ENCODE results near the gene GPI. TPM values are rescaled to one million over a fixed set of nuclear protein-coding genes. Genes with fewer than 3 reads are reported as not detected.

GPI gene
- polyA plus RNA-seq, 1 of the 3 experiments (the other 2 are of a cell fraction), result 144 TPM

- Histone ChIP-seq H3K36me3 (replicated peaks in 1 of 2; ENCODE audit: control insufficient read depth in 1 of 2, insufficient read depth in 2 of 2, low read length in 1 of 2) (peaks cover 22 to 30% of the 10 kb centered on the region in 2 experiments), H3K9me3 (no peaks in the 10 kb centered on the region), H3K27me3 (ENCODE audit: insufficient read depth) (no peaks in the 10 kb centered on the region), H3K4me3 (ENCODE audit: low read depth in 2 of 2, low read length in 1 of 2) (no peak overlapping the region), H4K20me1 (ENCODE audit: insufficient read depth) (no peaks in the 10 kb centered on the region), H2AFZ (ENCODE audit: low read depth) (no peak overlapping the region), H3K4me1 (ENCODE audit: control insufficient read depth in 1 of 2, insufficient read depth in 2 of 2, low read depth in 1 of 2, low read length in 1 of 2) (no peaks in the 10 kb centered on the region), H3K27ac (ENCODE audit: low read depth in 2 of 2, low read length in 1 of 2) (no peak overlapping the region), H3K9me2 (no peaks in the 10 kb centered on the region), H3K9ac (no peak overlapping the region), H3F3A (replicated peaks; ENCODE audit: insufficient read depth) (no peaks in the 10 kb centered on the region), H3K4me2 (no peak overlapping the region), H3K79me2 (ENCODE audit: insufficient read depth) (0 out of 2 replicates have a peak, but pooled peaks cover 7% of the 10 kb centered on the region)
- ChIA-PET CTCF (no interaction called here), POLR2A (interaction anchor here (0.8 kb wide), 1 partner anchor 9 kb away, joined by 6 read pairs; no protein-coding TSS in a partner anchor)
- 97% methylated on average over 11 of the region's 11 CpGs for WGBS (ENCODE audit: low lambda C conversion rate)
- TF ChIP-seq TEAD4 (IDR thresholded peaks at IDR 0.05; ENCODE audit: borderline replicate concordance, insufficient read depth) (no peak), ELF1 (IDR thresholded peaks at IDR 0.05) (no peak), FOSL2 (IDR thresholded peaks at IDR 0.05; ENCODE audit: borderline replicate concordance, low read depth) (no peak), MAX (IDR thresholded peaks at IDR 0.05; ENCODE audit: low read depth) (no peak)
- no peak for DNase-seq
Measured at GRCh38 chr19:34373601-34374288, 8.7 kb downstream of the GPI start.

- no peak for DNase-seq
- H3K36me3 ChIP-seq (replicated peaks in 1 of 2; ENCODE audit: control insufficient read depth in 1 of 2, insufficient read depth in 2 of 2, low read length in 1 of 2), result peaks cover 24 to 39% of the 10 kb centered on the region in 2 experiments
- POLR2A ChIA-PET, result no interaction called here
- H2AFZ ChIP-seq (ENCODE audit: low read depth), result no peak overlapping the region
- H3F3A ChIP-seq (replicated peaks; ENCODE audit: insufficient read depth), result no peaks in the 10 kb centered on the region
- H4K20me1 ChIP-seq (ENCODE audit: insufficient read depth), result no peaks in the 10 kb centered on the region
- 88% methylated on average over 7 of the region's 8 CpGs for WGBS (ENCODE audit: low lambda C conversion rate)
- no peak overlapping the region for H3K9ac ChIP-seq
- H3K4me1 ChIP-seq (ENCODE audit: control insufficient read depth in 1 of 2, insufficient read depth in 2 of 2, low read depth in 1 of 2, low read length in 1 of 2), result no peaks in the 10 kb centered on the region
- H3K79me2 ChIP-seq (ENCODE audit: insufficient read depth), result 0 out of 2 replicates have a peak, but pooled peaks cover 7% of the 10 kb centered on the region
- H3K27ac ChIP-seq (ENCODE audit: low read depth in 2 of 2, low read length in 1 of 2), result no peak overlapping the region
- H3K4me3 ChIP-seq (ENCODE audit: low read depth in 2 of 2, low read length in 1 of 2), result no peak overlapping the region
- CTCF ChIA-PET, result no interaction called here
- H3K9me2 ChIP-seq, result no peaks in the 10 kb centered on the region
- no peaks in the 10 kb centered on the region for H3K9me3 ChIP-seq
- H3K27me3 ChIP-seq (ENCODE audit: insufficient read depth), result no peaks in the 10 kb centered on the region
- no peak overlapping the region for H3K4me2 ChIP-seq
- no peak for TF ChIP-seq NFIC (IDR thresholded peaks at IDR 0.05; ENCODE audit: borderline replicate concordance)
- no peak for TF ChIP-seq IRF3 (IDR thresholded peaks at IDR 0.05; ENCODE audit: low read depth, low read length)
- no peak for TF ChIP-seq USF1 (IDR thresholded peaks at IDR 0.05; ENCODE audit: borderline replicate concordance, low read depth)
- TF ChIP-seq MAX (IDR thresholded peaks at IDR 0.05; ENCODE audit: low read depth), result no peak
- TF ChIP-seq JUND (IDR thresholded peaks at IDR 0.05), result no peak
- TF ChIP-seq RFX5 (IDR thresholded peaks at IDR 0.05; ENCODE audit: low read length), result no peak
- TF ChIP-seq POLR2AphosphoS5 (IDR thresholded peaks at IDR 0.05; ENCODE audit: low read depth, low read length), result no peak
- no peak for TF ChIP-seq EZH2phosphoT487 (IDR thresholded peaks at IDR 0.05; ENCODE audit: borderline replicate concordance, low read depth)
- no peak for TF ChIP-seq USF2 (IDR thresholded peaks at IDR 0.05; ENCODE audit: borderline replicate concordance, low read depth, low read length)
- no peak for TF ChIP-seq RXRA (IDR thresholded peaks at IDR 0.05; ENCODE audit: borderline replicate concordance, low read depth)
- TF ChIP-seq TAF1 (IDR thresholded peaks at IDR 0.05; ENCODE audit: borderline replicate concordance, low read depth, low read length), result no peak
- no peak for TF ChIP-seq FOSL2 (IDR thresholded peaks at IDR 0.05; ENCODE audit: borderline replicate concordance, low read depth)
- no peak for TF ChIP-seq CTCF (IDR thresholded peaks at IDR 0.05)
- no peak for TF ChIP-seq YY1 (IDR thresholded peaks at IDR 0.05; ENCODE audit: low read depth)
- TF ChIP-seq NRF1 (IDR thresholded peaks at IDR 0.05; ENCODE audit: low read depth, low read length), result no peak
- TF ChIP-seq PBX3 (IDR thresholded peaks at IDR 0.05), result no peak
- TF ChIP-seq EP300 (IDR thresholded peaks at IDR 0.05; ENCODE audit: borderline replicate concordance in 1 of 2, low read depth in 1 of 2, low read length in 1 of 2), result no peak
- TF ChIP-seq SMC3 (IDR thresholded peaks at IDR 0.05; ENCODE audit: low read depth, low read length), result no peak
- TF ChIP-seq TCF12 (IDR thresholded peaks at IDR 0.05), result no peak
Measured at GRCh38 chr19:34375598-34375997, 10.6 kb downstream of the GPI start.
